GM18505 (cell line): ENCODE results near the gene RPLP1.
"Not testable (repeated sequence)": the region's sequence is repeated elsewhere in the genome, so short reads cannot be mapped to it uniquely, and the experiment has no call there.

Source experiments
- ATAC-seq: cut with Tn5 transposase; IDR thresholded peaks from one replicate; pipeline ENCODE4 v1.9.1; 2021; ENCODE audit not compliant: unreplicated experiment
- POLR2A ChIP-seq: IDR thresholded peaks from 4 replicates; pipeline ENCODE4 v1.6.1; 2011; ENCODE audit warnings: borderline replicate concordance; ENCODE audit not compliant: insufficient read depth, insufficient read length; ENCODE audit errors: extremely low read depth

RPLP1 gene

DNA sequence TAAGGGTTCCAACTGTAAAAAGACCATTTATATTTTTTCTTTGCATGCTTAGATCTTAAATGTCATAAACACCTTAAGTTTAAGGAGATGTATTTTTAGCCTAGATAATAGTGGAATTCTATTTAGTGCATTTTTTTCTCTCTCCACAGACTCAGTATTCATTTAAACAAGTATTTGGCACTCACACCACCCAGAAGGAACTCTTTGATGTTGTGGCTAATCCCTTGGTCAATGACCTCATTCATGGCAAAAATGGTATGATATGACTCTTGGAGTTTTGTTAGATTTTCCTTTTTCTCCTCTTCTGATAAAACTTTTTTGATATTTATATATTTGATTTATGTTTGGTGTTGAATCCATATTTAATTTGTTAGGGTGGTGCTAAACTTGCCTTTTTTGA, 31.1 kb upstream of the RPLP1 start:
- no peak for ATAC-seq
- TF ChIP-seq POLR2A = no peak

DNA sequence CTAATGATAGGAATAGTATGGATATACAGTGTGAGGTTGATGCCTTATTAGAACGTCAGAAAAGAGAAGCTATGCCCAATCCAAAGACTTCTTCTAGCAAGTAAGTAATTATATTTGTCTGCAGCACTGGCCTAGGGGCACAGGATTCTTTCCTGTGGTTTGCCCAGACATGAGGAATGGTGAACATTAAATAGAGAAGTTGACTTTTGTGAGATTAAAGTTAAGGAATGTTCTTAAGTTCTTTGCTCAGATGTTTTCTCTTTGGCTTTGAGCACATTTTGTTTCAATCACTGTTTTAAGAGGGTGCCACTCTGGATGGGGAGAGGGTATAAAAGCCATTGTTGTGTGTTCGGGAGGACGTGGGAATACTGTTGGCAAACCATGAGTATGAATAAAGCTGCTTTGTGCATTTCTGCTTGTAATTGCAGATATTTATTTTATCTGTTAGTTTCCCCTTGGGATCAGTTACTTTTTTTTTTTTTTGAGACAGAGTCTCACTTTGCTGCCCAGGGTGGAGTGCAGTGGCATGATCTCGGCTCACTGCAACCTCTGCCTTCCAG, 30.2 kb upstream of the RPLP1 start:
- ATAC-seq = no peak
- TF ChIP-seq POLR2A = no peak

DNA sequence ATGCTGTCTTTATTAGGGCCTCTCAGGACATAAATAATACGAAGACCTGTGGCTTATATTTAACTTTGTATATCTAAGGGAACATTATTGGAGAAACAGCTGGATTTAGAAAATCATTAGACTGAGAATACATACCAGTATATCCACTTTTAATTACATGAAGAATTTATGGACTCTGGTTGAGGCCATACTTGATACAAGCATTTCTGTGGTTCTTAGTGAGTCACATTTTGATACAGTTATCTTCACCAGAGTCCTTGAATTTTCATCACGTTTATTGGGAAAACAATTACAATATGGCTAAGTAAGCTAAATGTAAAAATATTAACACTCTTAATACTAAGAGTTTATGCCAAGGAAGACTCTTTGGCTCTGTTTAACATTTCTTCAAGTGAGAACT, 28.6 kb upstream of the RPLP1 start:
- ATAC-seq = no peak
- TF ChIP-seq POLR2A = no peak

DNA sequence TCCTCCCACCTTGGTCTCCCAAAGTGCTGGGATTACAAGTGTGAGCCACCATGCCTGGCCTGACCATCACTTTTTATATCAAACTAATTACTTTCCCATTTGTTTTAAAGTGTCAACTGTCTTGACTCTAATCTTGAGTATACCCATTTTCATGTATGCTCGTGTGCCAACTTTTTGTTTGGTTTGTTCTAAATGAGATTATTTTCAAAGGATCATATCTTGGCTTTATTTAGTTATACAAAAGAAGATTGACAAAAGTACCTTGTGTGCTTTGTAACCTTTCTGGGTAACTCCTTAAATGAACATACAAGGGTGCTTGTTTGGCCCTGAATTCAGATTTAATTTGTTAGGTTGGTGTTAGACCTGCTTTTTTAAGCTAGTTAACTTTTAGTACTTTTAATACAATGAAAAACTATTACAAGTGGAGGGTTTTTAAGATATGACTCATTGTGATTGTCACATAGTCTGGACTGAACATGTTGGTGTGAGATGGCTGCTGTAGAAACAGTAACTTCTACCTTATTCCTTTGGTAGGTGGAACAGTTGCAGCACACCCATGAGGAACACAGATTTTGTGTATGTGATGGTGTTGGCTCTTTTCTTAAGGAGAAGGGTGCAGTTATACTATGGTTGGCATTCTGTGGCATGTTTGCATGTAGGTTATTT, 27.7 kb upstream of the RPLP1 start:
- no peak for ATAC-seq
- no peak for TF ChIP-seq POLR2A

DNA sequence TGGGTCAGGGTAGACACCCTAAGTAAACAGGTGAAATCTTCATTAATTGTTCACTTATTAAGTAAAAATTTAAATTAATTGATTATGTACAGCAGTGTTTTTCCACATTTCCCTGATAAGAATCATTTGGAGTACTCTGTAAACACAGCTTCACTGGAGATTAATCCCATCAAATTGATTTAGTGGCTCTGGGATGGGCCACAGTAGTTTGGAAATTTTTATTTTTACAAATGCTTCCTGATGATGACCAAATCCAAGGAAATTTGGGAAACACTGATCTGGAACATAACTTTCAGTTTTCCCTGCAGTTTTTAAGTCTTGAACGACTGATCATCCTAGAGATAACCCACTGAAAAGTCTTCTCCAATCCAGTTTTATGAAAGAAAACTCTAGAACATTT, 18.8 kb upstream of the RPLP1 start:
- no peak for ATAC-seq
- no peak for TF ChIP-seq POLR2A

DNA sequence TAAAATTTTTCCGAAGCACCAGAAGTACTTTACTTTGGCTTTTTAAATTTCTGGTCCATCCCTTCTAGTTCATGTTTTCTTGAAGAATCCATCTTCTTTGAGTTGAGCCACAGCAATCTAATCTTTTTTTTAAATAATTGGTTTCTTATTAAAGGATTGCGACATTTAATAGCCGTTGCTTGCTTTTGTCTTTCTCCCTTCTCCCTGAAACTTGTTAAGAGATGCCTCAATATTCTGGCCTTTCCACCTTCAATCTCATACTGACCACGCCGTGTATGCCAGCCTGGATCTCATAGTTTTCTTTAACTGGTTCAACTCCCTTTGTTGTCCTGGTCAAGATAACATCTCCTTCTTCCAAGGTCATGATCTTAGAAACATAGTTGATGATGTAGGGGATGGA, 18.4 kb upstream of the RPLP1 start:
- no peak for TF ChIP-seq POLR2A
- ATAC-seq = no peak

DNA sequence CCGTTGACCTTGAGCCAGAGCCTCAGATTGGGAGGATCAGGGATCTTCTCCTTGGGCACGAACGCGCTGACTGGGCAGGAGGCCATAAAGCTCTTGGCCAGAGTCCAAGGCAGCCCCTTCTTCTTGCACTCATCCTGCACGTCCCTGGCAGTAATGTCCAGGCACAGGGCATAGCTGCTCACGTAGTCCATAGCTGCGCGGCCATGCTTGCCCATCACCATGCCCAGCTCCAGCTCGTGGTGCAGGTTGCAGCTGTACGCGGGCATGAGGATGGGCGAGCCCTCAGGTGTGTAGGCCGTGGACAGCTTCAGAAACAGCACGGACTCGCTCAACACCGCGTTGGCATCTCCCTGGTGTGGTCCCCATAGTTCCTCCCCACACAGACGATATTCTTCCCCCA, 17.9 kb upstream of the RPLP1 start:
- ATAC-seq = no peak
- no peak for TF ChIP-seq POLR2A

DNA sequence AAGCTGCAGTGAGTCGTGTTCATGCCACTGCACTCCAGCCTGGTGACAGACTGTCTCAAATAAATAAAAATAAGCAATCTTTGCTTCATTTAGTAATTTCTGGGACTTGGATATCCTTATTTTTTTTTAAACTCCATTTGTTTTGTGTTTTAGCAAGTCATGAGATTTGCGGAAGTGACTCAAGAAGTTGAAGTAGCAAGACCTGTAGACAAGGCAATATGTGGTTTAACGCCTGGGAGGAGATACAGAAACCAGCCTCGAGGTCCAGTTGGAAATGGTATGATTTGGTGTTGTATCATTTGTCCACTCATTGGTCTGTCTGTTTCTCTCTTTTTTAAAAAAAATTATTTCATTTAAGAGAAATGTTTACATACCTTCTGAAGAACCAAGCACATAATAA, 16.6 kb upstream of the RPLP1 start:
- TF ChIP-seq POLR2A = no peak
- no peak for ATAC-seq

DNA sequence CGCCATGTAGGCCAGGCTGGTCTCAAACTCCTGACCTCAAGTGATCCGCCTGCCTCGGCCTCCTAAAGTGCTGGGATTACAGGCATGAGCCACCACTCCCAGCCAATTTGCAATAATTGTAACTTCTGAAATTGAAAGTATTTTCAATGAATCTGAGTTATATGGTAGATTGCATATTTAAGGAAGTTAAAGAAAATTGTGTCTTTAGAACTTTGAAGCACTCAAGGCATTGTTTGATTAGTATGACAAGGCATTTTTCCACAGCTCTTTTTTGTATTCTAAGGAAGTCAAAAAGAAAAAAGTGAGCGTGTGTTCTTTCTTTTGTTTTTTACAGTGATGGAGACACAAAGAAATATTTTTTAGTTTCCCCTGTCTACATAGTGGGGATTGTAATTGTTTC, 15.7 kb upstream of the RPLP1 start:
- ATAC-seq = no peak
- no peak for TF ChIP-seq POLR2A

DNA sequence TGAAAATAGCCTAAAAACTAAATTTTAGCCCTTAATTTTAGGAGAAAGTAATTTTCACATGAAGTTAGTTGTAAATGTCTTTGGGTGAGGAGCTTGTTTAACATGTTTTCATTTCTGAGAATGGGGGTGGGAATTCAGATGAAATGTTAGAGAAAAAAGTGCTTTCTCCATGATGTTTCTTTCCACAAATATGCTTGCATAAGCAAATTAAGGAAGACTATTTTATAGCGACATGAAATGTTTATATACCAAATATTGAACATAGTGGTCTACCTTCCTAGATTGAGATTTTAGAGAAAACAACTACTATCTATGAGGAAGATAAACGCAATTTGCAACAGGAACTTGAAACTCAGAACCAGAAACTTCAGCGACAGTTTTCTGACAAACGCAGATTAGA, 13.0 kb upstream of the RPLP1 start:
- ATAC-seq = no peak

DNA sequence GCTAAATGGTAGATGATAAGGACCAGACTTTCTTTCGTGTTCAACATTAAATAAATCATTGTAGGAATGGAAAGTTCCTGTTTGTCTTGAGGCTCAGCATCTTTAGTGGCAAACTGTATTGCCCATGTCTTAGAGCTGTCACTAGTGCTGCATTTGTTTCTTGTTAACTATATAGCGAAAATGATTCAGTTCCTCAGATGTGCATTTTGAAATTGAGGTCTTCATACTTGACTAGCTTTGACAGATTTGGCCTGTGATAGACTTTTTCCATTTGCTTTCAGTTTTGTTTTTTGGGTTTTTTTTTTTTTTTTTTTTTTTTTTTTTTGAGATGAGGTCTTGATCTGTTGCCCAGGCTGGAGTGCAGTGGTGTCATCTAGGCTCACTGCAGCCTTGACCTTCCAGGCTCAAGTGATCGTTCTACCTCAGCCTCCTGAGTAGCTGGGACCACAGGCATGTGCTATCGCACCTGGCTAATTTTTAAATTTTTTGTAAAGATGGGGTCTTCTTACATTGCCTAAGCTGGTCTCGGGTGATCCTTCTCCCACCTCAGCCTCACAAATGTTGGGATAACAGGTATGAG, 9.5 kb upstream of the RPLP1 start:
- TF ChIP-seq POLR2A = no peak
- ATAC-seq = no peak

More for the DNA sequence above, 13.0 kb upstream of the RPLP1 start:
- no peak for TF ChIP-seq POLR2A

DNA sequence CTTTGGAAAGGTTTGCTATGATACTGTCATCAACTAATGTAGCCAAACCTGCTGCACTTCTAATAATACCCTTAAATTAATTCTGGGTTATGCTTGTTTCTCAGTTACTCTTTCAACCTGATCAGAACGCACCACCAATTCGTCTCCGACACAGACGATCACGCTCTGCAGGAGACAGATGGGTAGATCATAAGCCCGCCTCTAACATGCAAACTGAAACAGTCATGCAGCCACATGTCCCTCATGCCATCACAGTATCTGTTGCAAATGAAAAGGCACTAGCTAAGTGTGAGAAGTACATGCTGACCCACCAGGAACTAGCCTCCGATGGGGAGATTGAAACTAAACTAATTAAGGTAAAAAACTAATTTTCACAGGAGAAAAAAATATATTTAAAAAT, 7.9 kb upstream of the RPLP1 start:
- ATAC-seq = no peak
- no peak for TF ChIP-seq POLR2A

DNA sequence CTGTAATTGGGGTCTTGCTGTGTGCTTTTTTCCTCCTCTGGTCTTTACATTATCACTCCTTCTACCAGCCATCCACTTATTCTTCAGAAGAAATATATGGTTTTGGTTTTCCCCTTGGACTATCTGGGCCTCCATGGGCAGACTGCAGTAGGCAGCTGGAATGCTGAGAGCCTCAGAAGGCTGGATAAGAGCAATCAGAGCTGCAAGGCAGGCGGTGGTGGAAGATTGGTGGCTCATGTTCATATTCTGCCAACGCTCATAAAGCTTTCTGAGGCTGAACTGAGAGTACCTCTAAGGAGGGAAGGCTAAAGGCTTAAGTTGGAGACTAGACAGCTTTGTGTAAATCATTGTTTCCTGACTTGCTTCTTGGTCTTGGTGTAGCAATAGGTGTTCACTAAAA, 5.7 kb upstream of the RPLP1 start:
- TF ChIP-seq POLR2A = no peak
- ATAC-seq = no peak

DNA sequence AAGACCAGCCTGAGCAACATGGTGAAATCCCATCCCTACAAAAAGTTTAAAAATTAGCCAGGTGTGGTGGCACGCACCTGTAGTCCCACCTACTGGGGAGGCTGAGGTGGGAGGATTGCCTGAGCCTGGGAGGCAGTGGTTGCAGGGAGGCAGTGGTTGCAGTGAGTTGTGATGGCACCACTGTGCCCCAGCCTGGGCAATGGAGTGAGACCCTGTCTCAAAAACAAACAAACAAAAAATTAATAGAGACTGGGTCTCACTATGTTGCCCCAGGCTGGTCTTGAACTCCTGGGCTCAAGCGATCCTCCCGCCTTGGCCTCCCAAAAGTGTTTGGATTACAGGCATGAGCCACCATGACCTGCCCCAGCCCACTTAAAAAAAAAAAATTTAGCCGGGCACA, 2.4 kb upstream of the RPLP1 start:
- ATAC-seq = not testable (repeated sequence)
